BE2C (cell line): ENCODE results near the gene CDC14B.

ENCODE experiments used
- DNase-seq: peaks from one replicate; pipeline ENCODE4 v3.0.0-alpha.2; 2020
- H3K27me3 ChIP-seq: fragments of 250-450 bp; sonication (Bioruptor Pico); 2 replicates; pipeline ENCODE4 v1.5.1; 2020; ENCODE audit warnings: mild to moderate bottlenecking
- H3K36me3 ChIP-seq: fragments of 250-450 bp; sonication (Bioruptor Pico); 2 replicates; pipeline ENCODE4 v1.5.1; 2020; ENCODE audit warnings: mild to moderate bottlenecking
- H3K4me1 ChIP-seq: fragments of 250-450 bp; sonication (Bioruptor Pico); 2 replicates; pipeline ENCODE4 v1.5.1; 2020
- H3K4me3 ChIP-seq: 2 replicates; pipeline ENCODE4 v1.5.1; 2011; ENCODE audit warnings: low read depth, low read length
- H3K9me3 ChIP-seq: fragments of 250-450 bp; sonication (Bioruptor Pico); 2 replicates; pipeline ENCODE4 v1.5.1; 2020
- CTCF ChIP-seq: IDR thresholded peaks from 2 replicates; pipeline ENCODE4 v1.5.1; 2012; ENCODE audit warnings: mild to moderate bottlenecking, low read depth, low read length

CDC14B gene

DNA sequence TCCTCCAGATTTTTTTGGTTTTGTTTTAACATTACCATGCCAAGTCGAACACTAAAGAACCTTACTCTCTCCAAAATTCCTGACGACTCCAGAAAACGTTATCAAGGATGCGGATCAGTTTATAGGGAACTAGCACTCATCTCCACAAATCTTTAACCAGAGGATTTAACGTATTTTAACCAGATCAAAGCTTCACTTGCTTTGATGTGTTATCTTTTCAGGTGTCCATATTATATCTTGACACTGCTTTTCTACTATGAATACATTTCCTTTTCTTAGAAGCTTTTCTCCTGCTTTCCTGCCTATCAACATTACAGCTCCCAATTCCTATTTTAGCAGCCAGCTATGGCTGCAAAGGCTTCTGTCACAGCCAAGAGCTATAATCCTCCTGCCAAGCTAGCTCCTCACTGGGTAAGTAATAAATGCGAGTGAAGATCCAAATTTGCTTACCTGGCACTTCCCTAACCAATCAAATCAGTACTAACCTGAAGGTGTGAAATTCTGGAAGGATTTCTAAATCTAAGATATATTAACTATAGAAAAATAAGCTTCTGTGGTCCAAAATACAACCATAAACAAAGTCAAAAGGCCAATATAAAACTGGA, 60.2 kb downstream of the CDC14B start:
- TF ChIP-seq CTCF = no peak
- Histone ChIP-seq H3K36me3 (no peaks in the 10 kb centered on the region), H3K4me3 (no peak overlapping the region), H3K27me3 (no peaks in the 10 kb centered on the region), H3K4me1 (no peaks in the 10 kb centered on the region), H3K9me3 (no peaks in the 10 kb centered on the region)
- no peak for DNase-seq

DNA sequence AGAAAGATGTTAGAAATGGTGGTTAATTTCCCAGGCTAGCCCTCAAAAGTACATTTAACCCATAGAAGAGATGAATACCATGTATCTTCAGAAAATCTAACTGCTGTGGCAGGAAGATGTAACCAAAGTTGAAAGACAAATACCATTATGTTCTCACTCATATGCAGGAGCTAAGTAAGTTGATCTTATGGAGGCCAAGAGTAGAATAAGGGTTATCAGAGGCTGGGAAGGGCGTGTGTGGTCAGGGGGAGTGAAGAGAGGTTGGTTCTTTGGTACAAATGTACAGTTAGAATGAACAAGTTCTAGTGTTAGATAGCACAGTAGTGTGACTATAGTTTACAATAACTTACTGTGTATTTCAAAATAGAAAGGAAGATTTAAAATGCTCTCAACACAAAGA, 61.7 kb downstream of the CDC14B start:
- H3K36me3 ChIP-seq = no peaks in the 10 kb centered on the region
- TF ChIP-seq CTCF = no peak
- DNase-seq = no peak
- H3K9me3 ChIP-seq = no peaks in the 10 kb centered on the region
- H3K27me3 ChIP-seq = no peaks in the 10 kb centered on the region
- H3K4me3 ChIP-seq = no peak overlapping the region
- no peaks in the 10 kb centered on the region for H3K4me1 ChIP-seq

DNA sequence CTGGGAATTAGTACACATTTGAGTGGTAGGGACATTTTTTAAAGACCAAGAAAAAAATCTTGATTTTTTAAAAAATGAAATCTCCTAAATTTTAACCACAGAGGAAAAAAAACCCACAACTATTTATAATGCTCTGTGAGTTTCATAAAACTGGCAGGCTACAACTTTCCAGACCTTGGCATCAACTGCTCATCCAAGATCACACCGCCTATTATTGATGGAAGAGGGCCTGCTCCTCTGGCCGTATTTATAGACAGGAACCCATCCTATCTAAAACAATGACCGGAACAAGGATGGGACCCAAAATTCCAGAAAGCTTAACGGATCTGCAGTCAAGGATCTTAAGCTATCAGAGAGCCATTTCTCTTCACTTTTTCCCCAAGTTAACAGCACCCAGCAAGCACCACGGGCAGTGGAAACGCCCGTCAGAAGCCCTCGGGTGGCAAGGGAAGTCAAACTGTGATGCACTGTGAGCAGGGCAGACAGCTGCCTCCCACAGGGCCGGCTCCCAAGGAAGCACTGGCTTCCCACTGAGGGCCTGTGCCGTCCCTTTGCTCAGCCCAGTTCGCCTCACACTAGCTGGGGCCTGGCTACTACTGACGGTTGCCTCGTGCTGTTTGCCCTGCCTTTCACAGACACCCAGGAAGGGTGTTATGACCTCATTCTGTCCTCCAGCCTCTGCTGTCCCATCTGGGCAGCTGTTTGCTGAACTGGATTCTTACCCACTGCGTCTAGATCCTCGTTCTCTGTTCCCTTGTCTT, 62.8 kb downstream of the CDC14B start:
- no peaks in the 10 kb centered on the region for H3K36me3 ChIP-seq
- no peak for DNase-seq
- H3K4me1 ChIP-seq = no peaks in the 10 kb centered on the region
- H3K4me3 ChIP-seq = no peak overlapping the region
- no peaks in the 10 kb centered on the region for H3K27me3 ChIP-seq
- H3K9me3 ChIP-seq = no peaks in the 10 kb centered on the region
- TF ChIP-seq CTCF = no peak

DNA sequence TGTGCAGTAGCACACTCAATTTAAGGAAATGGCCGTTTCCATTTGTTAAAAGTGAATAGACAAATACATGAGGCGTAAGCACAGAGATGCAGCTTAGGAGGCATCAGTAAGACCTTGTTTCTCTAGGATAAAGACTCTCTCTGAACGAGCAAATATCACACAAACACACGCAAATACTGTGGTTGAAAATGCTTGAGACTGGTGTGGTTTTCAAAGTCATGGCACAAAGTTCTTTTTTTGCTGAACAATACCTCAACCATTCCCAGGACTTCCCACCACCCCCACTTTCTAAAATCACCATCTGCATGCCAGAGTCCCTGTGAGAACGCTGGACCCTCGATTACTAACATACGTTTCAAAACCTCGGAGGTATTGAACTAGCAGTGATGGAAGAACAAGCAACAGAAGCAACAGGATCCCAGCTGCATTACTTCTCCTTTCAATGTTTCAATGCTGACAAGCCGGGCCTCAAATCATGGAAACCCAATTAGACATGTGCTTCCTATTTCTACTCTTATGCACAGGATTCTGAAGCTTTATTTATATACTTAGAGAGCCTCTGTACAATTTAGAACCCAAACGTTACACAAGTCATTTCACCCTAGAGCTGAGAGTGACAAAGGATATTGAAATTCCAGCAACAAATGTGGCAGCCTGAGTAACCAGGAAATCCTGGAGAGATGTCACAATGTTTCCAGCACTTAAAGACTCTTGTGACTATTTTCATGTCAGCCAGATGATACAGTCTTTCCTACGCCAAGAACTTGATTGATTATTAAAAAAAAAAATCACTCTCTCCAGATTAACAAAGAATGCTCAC, 63.9 kb downstream of the CDC14B start:
- Histone ChIP-seq H3K36me3 (no peaks in the 10 kb centered on the region), H3K4me1 (no peaks in the 10 kb centered on the region), H3K4me3 (no peak overlapping the region), H3K9me3 (no peaks in the 10 kb centered on the region), H3K27me3 (no peaks in the 10 kb centered on the region)
- DNase-seq = no peak
- TF ChIP-seq CTCF = no peak

GRCh38 chr9:96554801-96555566, 64.7 kb downstream of the CDC14B start:
- H3K27me3 ChIP-seq = no peaks in the 10 kb centered on the region
- no peaks in the 10 kb centered on the region for H3K4me1 ChIP-seq
- no peaks in the 10 kb centered on the region for H3K36me3 ChIP-seq
- no peaks in the 10 kb centered on the region for H3K9me3 ChIP-seq
- H3K4me3 ChIP-seq = no peak overlapping the region
- no peak for TF ChIP-seq CTCF
- DNase-seq = no peak
